OCI-LY1 (cell line): ENCODE measurements around the gene KLHL5.

ENCODE experiments used
- CTCF ChIP-seq: fragments of 200-600 bp; sonication (generic), shearing (Covaris generic); IDR thresholded peaks from 2 replicates; pipeline ENCODE4 v1.5.1; 2017; ENCODE audit warnings: mild to moderate bottlenecking, antibody characterized with exemption, low read length, moderate library complexity, mixed read lengths
- EZH2 ChIP-seq: fragments of 200-600 bp; sonication (generic), shearing (Covaris generic); IDR thresholded peaks from 2 replicates; pipeline ENCODE4 v1.8.0; 2017; ENCODE audit warnings: borderline replicate concordance, mixed run types, mild to moderate bottlenecking, antibody characterized with exemption, low read length, moderate library complexity, mixed read lengths

- TF ChIP-seq CTCF (peak; percentile 33; the same call in 1 of the 2 replicates), EZH2 (no peak)
Measured at GRCh38 chr4:39029752-39030694, 32.0 kb upstream of the KLHL5 start.
